HL-60 (cell line): Measurements from ENCODE around the gene EGFR.

Source experiments
- CTCF ChIP-seq: IDR thresholded peaks from one replicate; pipeline ENCODE4 v1.5.1; 2011; ENCODE audit warnings: low read length, control low read depth, inconsistent platforms; ENCODE audit not compliant: insufficient read depth
- GABPA ChIP-seq: IDR thresholded peaks from 2 replicates; pipeline ENCODE4 v1.6.1; 2012; ENCODE audit warnings: low read depth
- POLR2AphosphoS5 ChIP-seq: IDR thresholded peaks from 2 replicates; pipeline ENCODE4 v1.6.1; 2012; ENCODE audit warnings: low read depth
- REST ChIP-seq: IDR thresholded peaks from 2 replicates; pipeline ENCODE4 v1.6.1; 2012; ENCODE audit warnings: low read depth; ENCODE audit not compliant: insufficient replicate concordance
- SPI1 ChIP-seq: IDR thresholded peaks from 2 replicates; pipeline ENCODE4 v1.6.1; 2012; ENCODE audit warnings: low read depth, mild to moderate bottlenecking, borderline replicate concordance

GRCh38 chr7:55050281-55050680, 31.5 kb downstream of the EGFR start:
- TF ChIP-seq CTCF (no peak), REST (no peak), GABPA (no peak), SPI1 (no peak), POLR2AphosphoS5 (no peak)
